NCI-H524 (cell line): ENCODE data around the gene LIAS.
"Not testable (repeated sequence)": the region's sequence is repeated elsewhere in the genome, so short reads cannot be mapped to it uniquely, and the experiment has no call there.

Experiments used
- DNase-seq, 2 experiments: peaks; one replicate each; lab custom pipeline; 2025; lab: John Stamatoyannopoulos, UW

The LIAS gene

GRCh38 chr4:39497909-39498726 lies 39.3 kb downstream of the LIAS start:
- no peak for DNase-seq

- DNase-seq = no peak
These were observed 39.8 kb downstream of the LIAS start for GRCh38 chr4:39498727-39499020.

GRCh38 chr4:39502019-39502663 lies 43.3 kb downstream of the LIAS start:
- no peak for DNase-seq

- not testable (repeated sequence) for DNase-seq
These were observed 43.8 kb downstream of the LIAS start for GRCh38 chr4:39502664-39503035.

- no peak for DNase-seq
These were observed 45.7 kb downstream of the LIAS start for GRCh38 chr4:39504538-39504937.

GRCh38 chr4:39505581-39505980 lies 46.7 kb downstream of the LIAS start:
- no peak for DNase-seq

- no peak for DNase-seq
These were observed 51.6 kb downstream of the LIAS start for GRCh38 chr4:39510348-39510929.

GRCh38 chr4:39514266-39514665 lies 55.4 kb downstream of the LIAS start:
- not testable (repeated sequence) for DNase-seq

GRCh38 chr4:39514888-39515401 lies 56.1 kb downstream of the LIAS start:
- no peak for DNase-seq

GRCh38 chr4:39515669-39516401 lies 57.0 kb downstream of the LIAS start:
- DNase-seq = not testable (repeated sequence)

GRCh38 chr4:39516407-39516966 lies 57.6 kb downstream of the LIAS start:
- no peak for DNase-seq

GRCh38 chr4:39518484-39518883 lies 59.6 kb downstream of the LIAS start:
- DNase-seq = no peak

- no peak for DNase-seq
These were observed 62.5 kb downstream of the LIAS start for GRCh38 chr4:39521253-39521919.

GRCh38 chr4:39522068-39522467 lies 63.2 kb downstream of the LIAS start:
- no peak for DNase-seq

GRCh38 chr4:39524161-39524957 lies 65.5 kb downstream of the LIAS start:
- DNase-seq = no peak

- DNase-seq = peak in 1 of 2 experiments; percentile 31
These were observed 67.2 kb downstream of the LIAS start for GRCh38 chr4:39525822-39526690.

GRCh38 chr4:39526765-39527295 lies 68.0 kb downstream of the LIAS start:
- DNase-seq = peak in 1 of 2 experiments; percentile 63

GRCh38 chr4:39527296-39528060 lies 68.6 kb downstream of the LIAS start, which contains the start of gene UGDH:
UGDH (minus strand) TSS chr4:39527439; CDS start chr4:39521512, 5,927 bp downstream.
- peak; percentile 96 to 98 for DNase-seq
